ENCODE measurements around the gene NEUROD6. TPM values are rescaled to one million over a fixed set of nuclear protein-coding genes. Genes with fewer than 3 reads are reported as not detected.
A peak's percentile ranks its signal among the peaks of the same experiment; 100 is the strongest.

Gene NEUROD6
- total RNA-seq = not detected in 2 replicates

DNA sequence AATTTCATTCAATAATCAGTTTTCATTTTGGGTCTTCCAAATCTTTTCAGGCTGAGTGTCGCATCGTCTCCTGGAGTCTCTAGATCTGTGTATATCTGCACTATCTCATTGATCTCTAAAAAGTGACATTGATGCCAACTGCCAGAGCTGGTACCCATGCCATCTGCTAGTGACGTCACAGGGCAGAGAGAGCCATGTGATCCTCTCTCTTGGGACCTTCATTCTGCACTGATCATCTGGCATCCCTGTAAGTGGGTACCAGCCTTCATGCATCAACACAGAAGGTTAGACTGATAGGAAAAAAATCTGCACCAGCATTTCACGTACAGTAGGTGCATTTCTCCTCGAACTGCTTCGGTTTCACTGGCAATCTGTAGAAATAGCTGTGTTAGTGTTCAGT is at the start of gene NEUROD6:
NEUROD6 (minus strand) TSS at position 124 of the 400 bp plus-strand sequence. CDS start 1,458 bp downstream, outside the sequence.
- Mint-ChIP-seq H3K4me3 (no peak within 1 kb of the TSS), H3K27me3 (peaks cover 14% of the 10 kb centered on the region), H3K9me3 (no peaks in the 10 kb centered on the region), H3K4me1 (no peaks in the 10 kb centered on the region), H3K27ac (no peak within 1 kb of the TSS), H3K36me3 (ENCODE audit: low read depth) (no peaks in the 10 kb centered on the region)
- intact Hi-C loops (cut with micrococcal nuclease) = no loop called here
- DNase-seq = no peak

GRCh38 chr7:31384466-31384865 is 43.9 kb upstream of the NEUROD6 start:
- no peaks in the 10 kb centered on the region for H3K9me3 Mint-ChIP-seq
- no peaks in the 10 kb centered on the region for H3K36me3 Mint-ChIP-seq (ENCODE audit: low read depth)
- no peak overlapping the region for H3K4me3 Mint-ChIP-seq

DNA sequence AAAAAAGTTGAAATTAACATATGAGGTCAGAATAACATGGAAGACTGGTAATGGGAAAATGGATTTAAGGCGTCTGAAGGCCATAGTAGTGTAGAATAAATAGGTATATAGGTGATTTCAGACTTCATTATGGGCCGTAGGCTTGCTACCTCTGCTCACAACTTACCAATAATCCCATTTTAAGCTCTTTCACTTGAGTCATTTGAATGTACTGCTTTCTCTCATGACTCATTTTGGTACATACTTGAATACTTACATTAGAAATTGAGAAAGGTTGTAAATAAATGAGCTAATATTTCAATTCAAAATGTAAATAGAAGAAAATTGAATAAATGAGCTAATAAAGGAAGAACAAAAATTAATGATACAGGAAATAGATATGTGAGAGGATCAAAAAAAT is 42.2 kb upstream of the NEUROD6 start:
- Mint-ChIP-seq H3K27ac (no peak overlapping the region), H3K4me1 (no peaks in the 10 kb centered on the region), H3K4me3 (no peak overlapping the region), H3K9me3 (no peaks in the 10 kb centered on the region), H3K36me3 (ENCODE audit: low read depth) (no peaks in the 10 kb centered on the region), H3K27me3 (no peaks in the 10 kb centered on the region)
- intact Hi-C loops (cut with micrococcal nuclease) = no loop called here
- DNase-seq = no peak

More at GRCh38 chr7:31384466-31384865, 43.9 kb upstream of the NEUROD6 start:
- no peak for DNase-seq
- intact Hi-C loops (cut with micrococcal nuclease) = no loop called here
- no peak overlapping the region for H3K27ac Mint-ChIP-seq
- H3K4me1 Mint-ChIP-seq = no peaks in the 10 kb centered on the region
- no peaks in the 10 kb centered on the region for H3K27me3 Mint-ChIP-seq

DNA sequence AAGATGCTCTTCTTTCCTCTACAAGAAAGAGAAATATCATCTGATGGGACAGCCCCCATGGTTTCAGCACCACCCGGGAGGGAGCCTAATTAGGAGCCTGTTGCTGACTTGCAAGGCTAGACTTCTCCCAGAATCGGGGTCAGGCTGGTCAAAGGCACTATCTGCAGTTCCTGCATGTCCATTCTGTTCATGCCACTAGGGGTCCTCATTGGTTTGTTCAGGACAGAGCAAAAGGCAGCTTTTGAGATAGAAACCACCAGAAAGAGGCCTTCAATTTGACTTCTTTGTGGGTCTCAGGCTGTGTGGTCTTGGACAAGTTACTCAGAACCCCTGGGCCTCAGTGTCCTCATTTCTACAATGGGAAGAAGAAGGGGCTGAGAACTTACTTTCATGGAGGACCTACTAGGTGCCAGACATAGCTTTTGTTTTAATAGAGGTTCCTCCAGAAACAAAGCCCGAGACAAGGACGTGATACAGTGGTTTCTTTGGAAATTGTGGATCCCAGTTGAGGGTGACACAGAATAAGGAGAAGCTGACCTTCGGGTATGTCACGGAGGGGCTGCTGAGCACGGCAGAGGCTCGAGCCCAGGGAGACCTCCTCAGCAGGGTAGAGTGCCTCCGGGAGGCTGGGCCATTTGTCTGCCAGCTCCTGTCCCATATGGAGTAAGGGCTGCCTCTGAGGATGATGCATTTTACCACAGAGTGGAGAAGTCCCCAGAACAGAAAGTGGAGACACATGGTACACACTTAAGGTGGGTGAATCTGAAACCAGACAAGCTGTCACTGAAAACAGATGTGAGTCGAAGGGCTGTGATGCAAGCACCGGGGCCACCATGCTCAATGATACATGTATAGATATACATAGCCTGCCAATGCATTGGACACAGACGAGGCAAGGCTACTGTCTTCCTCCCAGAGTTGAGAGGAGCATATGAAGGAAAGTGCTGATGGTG is 33.1 kb upstream of the NEUROD6 start:
- Mint-ChIP-seq H3K27me3 (no peaks in the 10 kb centered on the region), H3K4me1 (no peaks in the 10 kb centered on the region), H3K4me3 (no peak overlapping the region), H3K27ac (no peak overlapping the region), H3K36me3 (ENCODE audit: low read depth) (no peaks in the 10 kb centered on the region), H3K9me3 (no peaks in the 10 kb centered on the region)
- DNase-seq = peak; percentile 59
- intact Hi-C loops (cut with micrococcal nuclease) = no loop called here

DNA sequence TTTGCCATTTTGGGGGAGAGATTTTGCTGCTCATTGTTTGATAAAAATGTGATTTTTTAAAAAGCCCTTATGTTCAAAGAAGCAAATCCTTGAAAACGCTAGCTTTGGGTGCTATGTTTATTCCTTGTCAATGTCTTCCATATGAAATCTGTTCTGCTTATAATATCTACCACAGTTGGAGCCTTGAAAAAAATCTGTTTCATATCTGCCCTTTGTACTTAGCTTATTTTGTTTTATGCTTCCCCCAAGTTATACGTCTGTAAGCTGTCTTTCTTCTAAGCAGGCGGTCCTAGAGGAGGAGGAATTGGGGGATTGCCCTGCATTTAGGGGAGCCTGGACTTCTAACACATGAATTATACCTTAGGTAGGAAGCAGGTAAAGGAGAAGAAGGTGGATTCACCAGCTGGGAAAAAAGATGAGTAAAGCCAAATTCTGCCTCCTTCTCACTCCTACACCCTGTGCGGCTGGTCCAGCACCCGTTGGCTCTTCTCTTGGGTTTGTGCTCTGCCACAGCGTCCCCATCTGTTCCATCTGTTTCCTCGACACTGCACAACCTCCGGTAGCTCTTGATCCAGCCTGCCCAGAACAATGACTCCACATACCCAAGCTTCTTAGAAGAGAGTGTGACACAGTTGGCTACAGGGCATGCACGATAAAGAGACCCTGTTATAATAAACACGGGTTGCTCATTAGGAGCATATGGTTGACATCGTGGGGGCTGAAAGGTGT is 31.9 kb upstream of the NEUROD6 start:
- H3K36me3 Mint-ChIP-seq (ENCODE audit: low read depth) = no peaks in the 10 kb centered on the region
- no peak overlapping the region for H3K27ac Mint-ChIP-seq
- no peak overlapping the region for H3K4me3 Mint-ChIP-seq
- no peaks in the 10 kb centered on the region for H3K9me3 Mint-ChIP-seq
- no peak for DNase-seq
- H3K27me3 Mint-ChIP-seq = no peaks in the 10 kb centered on the region
- H3K4me1 Mint-ChIP-seq = no peaks in the 10 kb centered on the region
- intact Hi-C loops (cut with micrococcal nuclease) = no loop called here

DNA sequence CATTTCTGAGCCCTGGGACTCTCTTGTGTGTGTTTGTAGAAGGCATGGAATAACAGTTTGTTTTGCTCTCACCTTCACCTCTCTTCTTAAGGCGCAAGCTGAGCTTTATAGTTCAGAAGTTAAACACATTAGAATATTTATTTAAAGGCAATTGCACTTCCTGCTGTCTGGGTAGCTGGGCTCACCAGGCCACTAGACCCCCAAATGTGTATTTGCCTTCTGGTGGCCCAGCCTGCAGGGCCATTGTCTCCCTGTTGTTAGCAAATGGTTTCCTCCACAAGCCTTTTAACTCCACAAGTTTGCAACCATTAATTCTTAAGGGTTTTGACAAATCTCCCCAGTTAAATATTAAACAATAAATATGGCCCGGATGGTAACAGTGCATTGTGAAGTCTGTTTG is 31.1 kb upstream of the NEUROD6 start:
- Mint-ChIP-seq H3K4me1 (no peaks in the 10 kb centered on the region), H3K4me3 (no peak overlapping the region), H3K27me3 (no peaks in the 10 kb centered on the region), H3K36me3 (ENCODE audit: low read depth) (no peaks in the 10 kb centered on the region), H3K9me3 (no peaks in the 10 kb centered on the region), H3K27ac (no peak overlapping the region)
- no peak for DNase-seq
- intact Hi-C loops (cut with micrococcal nuclease) = no loop called here

GRCh38 chr7:31370609-31371008 is 30.1 kb upstream of the NEUROD6 start:
- no peak overlapping the region for H3K27ac Mint-ChIP-seq
- no peaks in the 10 kb centered on the region for H3K27me3 Mint-ChIP-seq
- DNase-seq = no peak
- no peaks in the 10 kb centered on the region for H3K9me3 Mint-ChIP-seq
- H3K4me3 Mint-ChIP-seq = no peak overlapping the region
- H3K36me3 Mint-ChIP-seq (ENCODE audit: low read depth) = no peaks in the 10 kb centered on the region
- H3K4me1 Mint-ChIP-seq = no peaks in the 10 kb centered on the region
- intact Hi-C loops (cut with micrococcal nuclease) = no loop called here

GRCh38 chr7:31368620-31369019 is 28.1 kb upstream of the NEUROD6 start:
- Mint-ChIP-seq H3K4me3 (no peak overlapping the region), H3K27me3 (no peaks in the 10 kb centered on the region), H3K4me1 (no peaks in the 10 kb centered on the region), H3K27ac (no peak overlapping the region), H3K9me3 (no peaks in the 10 kb centered on the region), H3K36me3 (ENCODE audit: low read depth) (no peaks in the 10 kb centered on the region)
- DNase-seq = no peak
- intact Hi-C loops (cut with micrococcal nuclease) = no loop called here

GRCh38 chr7:31363496-31363895 is 23.0 kb upstream of the NEUROD6 start:
- Mint-ChIP-seq H3K36me3 (ENCODE audit: low read depth) (no peaks in the 10 kb centered on the region), H3K9me3 (no peaks in the 10 kb centered on the region), H3K27me3 (no peaks in the 10 kb centered on the region), H3K4me3 (no peak overlapping the region), H3K27ac (no peak overlapping the region), H3K4me1 (no peaks in the 10 kb centered on the region)
- intact Hi-C loops (cut with micrococcal nuclease) = no loop called here
- no peak for DNase-seq

DNA sequence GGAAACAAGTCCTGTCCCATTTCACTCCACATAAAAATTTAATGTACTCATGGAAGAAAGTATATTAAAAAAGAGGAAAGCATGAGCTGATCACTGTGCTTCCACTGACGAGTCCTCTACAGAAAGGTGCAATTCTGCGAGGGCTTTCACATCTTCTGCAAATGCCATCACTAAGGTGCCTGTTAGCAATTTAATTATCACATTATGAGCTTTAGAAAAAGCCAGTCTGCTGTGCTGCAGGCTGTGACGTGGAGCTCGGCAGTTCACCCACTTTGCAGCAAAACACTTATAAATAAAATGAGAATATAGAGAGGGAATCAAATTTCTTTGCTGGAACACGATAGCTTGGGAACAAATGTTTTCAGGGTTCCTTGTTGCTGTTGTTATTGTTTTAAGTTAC is 22.5 kb upstream of the NEUROD6 start:
- Mint-ChIP-seq H3K27ac (no peak overlapping the region), H3K9me3 (no peaks in the 10 kb centered on the region), H3K27me3 (no peaks in the 10 kb centered on the region), H3K36me3 (ENCODE audit: low read depth) (no peaks in the 10 kb centered on the region), H3K4me3 (no peak overlapping the region), H3K4me1 (no peaks in the 10 kb centered on the region)
- intact Hi-C loops (cut with micrococcal nuclease) = no loop called here
- DNase-seq = no peak

DNA sequence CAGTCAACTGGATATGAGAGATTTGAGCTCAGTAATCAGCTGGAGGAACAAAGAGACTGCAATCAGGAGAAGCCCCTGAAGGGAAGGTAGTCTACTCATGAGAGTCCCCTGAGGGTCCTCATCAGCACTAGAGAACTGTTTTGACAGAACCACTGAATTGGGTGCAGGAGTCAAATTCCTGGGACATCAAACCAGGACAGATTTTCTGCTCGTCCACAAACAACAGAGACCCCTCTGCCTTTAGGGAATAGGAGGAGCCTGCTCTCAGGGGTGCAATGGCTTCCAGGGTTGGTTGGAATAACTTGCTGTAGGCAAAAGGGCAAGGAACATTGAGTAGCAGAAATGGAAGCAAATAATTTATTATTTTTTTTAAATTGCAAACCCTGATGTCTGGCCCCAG is 21.9 kb upstream of the NEUROD6 start:
- Mint-ChIP-seq H3K27me3 (no peaks in the 10 kb centered on the region), H3K36me3 (ENCODE audit: low read depth) (no peaks in the 10 kb centered on the region), H3K4me3 (no peak overlapping the region), H3K4me1 (no peaks in the 10 kb centered on the region), H3K9me3 (no peaks in the 10 kb centered on the region), H3K27ac (no peak overlapping the region)
- no peak for DNase-seq
- intact Hi-C loops (cut with micrococcal nuclease) = no loop called here

- Mint-ChIP-seq H3K27me3 (no peaks in the 10 kb centered on the region), H3K4me3 (no peak overlapping the region), H3K9me3 (no peaks in the 10 kb centered on the region), H3K4me1 (no peaks in the 10 kb centered on the region), H3K36me3 (ENCODE audit: low read depth) (no peaks in the 10 kb centered on the region), H3K27ac (no peak overlapping the region)
- intact Hi-C loops (cut with micrococcal nuclease) = no loop called here
- no peak for DNase-seq
Observed at GRCh38 chr7:31358467-31358866, 17.9 kb upstream of the NEUROD6 start.

DNA sequence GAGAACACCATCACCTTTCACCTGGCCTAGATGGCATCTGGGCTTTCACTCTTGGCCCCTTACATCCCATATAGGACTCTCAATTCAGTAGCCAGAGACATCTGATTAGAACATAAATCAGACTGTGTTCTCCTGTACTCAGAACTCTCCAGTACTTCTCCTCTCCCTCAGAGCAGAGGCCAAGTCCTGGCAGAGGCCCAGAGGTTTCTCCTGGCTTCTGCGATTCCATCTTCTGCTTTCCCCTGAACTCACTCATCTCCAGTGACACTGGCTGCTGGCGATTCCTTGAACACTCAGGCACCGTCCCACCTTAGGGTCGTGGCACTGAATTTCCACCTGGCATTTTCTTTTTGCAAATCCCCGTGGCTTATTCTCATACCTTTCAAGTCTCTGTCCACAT is 4.9 kb upstream of the NEUROD6 start:
- DNase-seq = no peak
- Mint-ChIP-seq H3K27ac (no peak overlapping the region), H3K27me3 (no peaks in the 10 kb centered on the region), H3K4me3 (no peak overlapping the region), H3K9me3 (no peaks in the 10 kb centered on the region), H3K4me1 (no peaks in the 10 kb centered on the region), H3K36me3 (ENCODE audit: low read depth) (no peaks in the 10 kb centered on the region)
- intact Hi-C loops (cut with micrococcal nuclease) = no loop called here

- peaks cover 3% of the 10 kb centered on the region for H3K27me3 Mint-ChIP-seq
- no peak overlapping the region for H3K27ac Mint-ChIP-seq
- no peak for DNase-seq
- no peaks in the 10 kb centered on the region for H3K4me1 Mint-ChIP-seq
- H3K9me3 Mint-ChIP-seq = no peaks in the 10 kb centered on the region
- intact Hi-C loops (cut with micrococcal nuclease) = no loop called here
- H3K4me3 Mint-ChIP-seq = no peak overlapping the region
- H3K36me3 Mint-ChIP-seq (ENCODE audit: low read depth) = no peaks in the 10 kb centered on the region
Observed at GRCh38 chr7:31343516-31344305, 3.2 kb upstream of the NEUROD6 start.

Data from activated CD4-positive, alpha-beta T cell treated with anti-CD3 and anti-CD28 coated beads, Interleukin-2, amount 10 ng/mL, durations not matched to agents 24 days and 14 days (primary cell).